Thyroid gland (tissue), 4 donors: Measurements from ENCODE around the gene POMT1.

ENCODE experiments used
- POLR2A ChIP-seq, 2 donors: fragments of 450-650 bp; IDR thresholded peaks; one replicate each; pipeline ENCODE4 v1.6.1; 2017; ENCODE audit warnings: antibody characterized with exemption in 2 of 2, mild to moderate bottlenecking in 2 of 2, moderate library complexity in 1 of 2
- TF ChIP-seq, protein P1 (sequence below), 6 experiments: fragments of 200-600 bp in 3 of 6; fragments of 450-650 bp in 3 of 6; sonication (generic) in 3 of 6; IDR thresholded peaks; one replicate each; pipeline ENCODE4 v1.5.1; 2016 to 2019; ENCODE audit warnings: antibody characterized with exemption in 6 of 6, mild to moderate bottlenecking in 2 of 6, inconsistent platforms in 1 of 6, moderate library complexity in 1 of 6

DNA sequence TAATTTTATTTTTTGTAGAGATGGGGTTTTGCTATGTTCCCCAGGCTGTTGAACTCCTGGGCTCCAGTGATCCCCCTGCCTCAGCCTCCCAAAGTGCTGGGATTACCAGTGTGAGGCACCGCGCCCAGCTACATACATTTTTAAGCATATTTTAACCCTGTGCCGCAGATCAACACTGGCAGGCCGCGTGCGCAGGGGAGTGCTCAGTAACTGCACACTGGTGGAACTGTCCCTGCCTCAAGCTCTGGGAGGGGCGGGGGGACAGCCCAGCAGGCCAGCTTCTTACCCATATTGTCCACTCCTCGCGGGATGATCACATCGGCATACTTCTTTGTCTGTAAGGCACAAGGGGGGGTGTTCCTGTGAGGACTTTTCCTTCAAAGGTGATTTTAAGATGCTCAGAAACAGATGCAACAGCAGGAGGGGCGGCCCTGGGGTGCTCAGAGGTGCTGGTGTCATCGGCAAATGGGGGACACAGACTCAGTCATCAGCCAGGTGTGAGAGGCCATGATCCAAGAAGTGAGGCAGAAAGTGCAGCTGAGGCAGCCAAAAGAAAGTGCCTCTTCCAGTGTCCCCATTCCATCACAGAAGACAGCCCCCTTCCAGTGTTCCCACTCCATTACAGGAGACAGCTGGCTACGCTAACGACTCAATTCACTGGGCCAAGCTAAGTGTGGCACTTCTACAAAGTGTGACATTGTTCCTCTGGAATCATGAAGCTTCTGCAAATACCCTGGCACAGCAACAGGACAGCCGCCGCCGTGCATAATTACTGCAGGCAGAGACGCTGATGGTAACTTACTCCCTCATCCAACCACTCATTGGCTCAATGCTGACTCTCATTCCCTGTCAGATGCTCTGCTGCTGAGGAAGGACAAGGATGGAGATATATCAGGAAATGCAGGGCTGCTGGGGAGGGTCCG is 23.2 kb downstream of the POMT1 start:
- TF ChIP-seq, protein P1, sequence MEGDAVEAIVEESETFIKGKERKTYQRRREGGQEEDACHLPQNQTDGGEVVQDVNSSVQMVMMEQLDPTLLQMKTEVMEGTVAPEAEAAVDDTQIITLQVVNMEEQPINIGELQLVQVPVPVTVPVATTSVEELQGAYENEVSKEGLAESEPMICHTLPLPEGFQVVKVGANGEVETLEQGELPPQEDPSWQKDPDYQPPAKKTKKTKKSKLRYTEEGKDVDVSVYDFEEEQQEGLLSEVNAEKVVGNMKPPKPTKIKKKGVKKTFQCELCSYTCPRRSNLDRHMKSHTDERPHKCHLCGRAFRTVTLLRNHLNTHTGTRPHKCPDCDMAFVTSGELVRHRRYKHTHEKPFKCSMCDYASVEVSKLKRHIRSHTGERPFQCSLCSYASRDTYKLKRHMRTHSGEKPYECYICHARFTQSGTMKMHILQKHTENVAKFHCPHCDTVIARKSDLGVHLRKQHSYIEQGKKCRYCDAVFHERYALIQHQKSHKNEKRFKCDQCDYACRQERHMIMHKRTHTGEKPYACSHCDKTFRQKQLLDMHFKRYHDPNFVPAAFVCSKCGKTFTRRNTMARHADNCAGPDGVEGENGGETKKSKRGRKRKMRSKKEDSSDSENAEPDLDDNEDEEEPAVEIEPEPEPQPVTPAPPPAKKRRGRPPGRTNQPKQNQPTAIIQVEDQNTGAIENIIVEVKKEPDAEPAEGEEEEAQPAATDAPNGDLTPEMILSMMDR (IDR thresholded peaks at IDR 0.05), result no peak
- no peak for TF ChIP-seq POLR2A (IDR thresholded peaks at IDR 0.05)
